SKM-1 treated with dmso at 0.1 percent for 144 hours (cell line): ENCODE data around the gene PLOD2.

Experiments used
- DNase-seq: peaks from one replicate; lab custom pipeline; 2025; ENCODE audit not compliant: unreplicated experiment; lab: John Stamatoyannopoulos, UW

PLOD2 gene

GRCh38 chr3:146052056-146052790 lies 108.8 kb downstream of the PLOD2 start:
- no peak for DNase-seq

- DNase-seq, result no peak
Measured at GRCh38 chr3:146050691-146051090, 110.3 kb downstream of the PLOD2 start.

- DNase-seq, result no peak
Measured at GRCh38 chr3:146047485-146047884, 113.5 kb downstream of the PLOD2 start.

GRCh38 chr3:146044046-146044445 lies 116.9 kb downstream of the PLOD2 start:
- DNase-seq, result no peak

GRCh38 chr3:146040630-146041029 lies 120.4 kb downstream of the PLOD2 start:
- DNase-seq, result no peak

- no peak for DNase-seq
Measured at GRCh38 chr3:146037697-146038096, 123.3 kb downstream of the PLOD2 start.

GRCh38 chr3:146036281-146036680 lies 124.7 kb downstream of the PLOD2 start:
- no peak for DNase-seq

GRCh38 chr3:146035366-146035765 lies 125.6 kb downstream of the PLOD2 start:
- DNase-seq, result no peak

- no peak for DNase-seq
Measured at GRCh38 chr3:146033950-146034349, 127.0 kb downstream of the PLOD2 start.

- no peak for DNase-seq
Measured at GRCh38 chr3:146026547-146026946, 134.4 kb downstream of the PLOD2 start.

- no peak for DNase-seq
Measured at GRCh38 chr3:146024260-146024659, 136.7 kb downstream of the PLOD2 start.

- DNase-seq, result peak; percentile 28
Measured at GRCh38 chr3:146020969-146021368, 140.0 kb downstream of the PLOD2 start.

GRCh38 chr3:146019508-146019907 lies 141.5 kb downstream of the PLOD2 start:
- no peak for DNase-seq
